Common myeloid progenitor, CD34-positive (primary cell): Measurements from ENCODE around the gene IFNA6.
"Not testable (repeated sequence)": the region's sequence is repeated elsewhere in the genome, so short reads cannot be mapped to it uniquely, and the experiment has no call there.

Source experiments
- CTCF ChIA-PET: fragments of 350-600 bp; sonication (Branson Sonifier 250); formaldehyde crosslinking; loops from one replicate; lab custom pipeline; 2021; ENCODE audit warnings: antibody characterized with exemption; lab: Charles Lee
- POLR2A ChIA-PET: fragments of 350-600 bp; sonication (Branson Sonifier 250); formaldehyde crosslinking; loops from one replicate; lab custom pipeline; 2021; ENCODE audit warnings: antibody characterized with exemption; lab: Charles Lee
- DNase-seq, 3 donors: peaks; one replicate each; pipeline versions ENCODE4 v3.0.0 to v3.0.0-alpha.2; 2013
- H3K27ac ChIP-seq, 2 experiments: 1 replicate in 1 of 2; 2 replicates in 1 of 2; pipeline ENCODE4 v1.7.0; 2013; ENCODE audit warnings: inconsistent platforms in 2 of 2, low read length in 2 of 2, mild to moderate bottlenecking in 2 of 2, low read depth in 1 of 2, moderate library complexity in 1 of 2; ENCODE audit not compliant: severe bottlenecking in 2 of 2, insufficient read depth in 1 of 2, poor library complexity in 1 of 2
- H3K27me3 ChIP-seq, 5 experiments: replicated peaks in 2 of 5; 1 replicate in 3 of 5; 2 replicates in 2 of 5; pipeline versions ENCODE4 v1.6.1 to v1.7.0; 2013; ENCODE audit warnings: low read length in 4 of 5, mild to moderate bottlenecking in 2 of 5, moderate library complexity in 2 of 5, inconsistent platforms in 1 of 5; ENCODE audit not compliant: insufficient read depth in 5 of 5, control insufficient read depth in 4 of 5
- H3K36me3 ChIP-seq, 4 experiments: 1 replicate in 2 of 4; 2 replicates in 2 of 4; pipeline versions ENCODE4 v1.6.1 to v1.7.0; 2013; ENCODE audit warnings: low read length in 3 of 4, control low read depth in 1 of 4, mild to moderate bottlenecking in 1 of 4; ENCODE audit not compliant: control insufficient read depth in 4 of 4, insufficient read depth in 4 of 4
- H3K4me1 ChIP-seq, 4 experiments: 1 replicate in 3 of 4; 2 replicates in 1 of 4; pipeline versions ENCODE4 v1.6.1 to v1.7.1; 2013; ENCODE audit warnings: low read length in 3 of 4, mild to moderate bottlenecking in 3 of 4, control low read depth in 1 of 4, inconsistent platforms in 1 of 4, moderate library complexity in 1 of 4; ENCODE audit not compliant: control insufficient read depth in 4 of 4, insufficient read depth in 4 of 4; ENCODE audit errors: control extremely low read depth in 1 of 4
- H3K4me3 ChIP-seq, 7 experiments: 1 replicate in 4 of 7; 2 replicates in 3 of 7; pipeline versions ENCODE4 v1.5.1 to v1.7.0; 2013; ENCODE audit warnings: mild to moderate bottlenecking in 7 of 7, low read length in 6 of 7, moderate library complexity in 6 of 7, inconsistent platforms in 2 of 7, low read depth in 2 of 7, control low read depth in 1 of 7; ENCODE audit not compliant: insufficient read depth in 4 of 7, control insufficient read depth in 1 of 7; ENCODE audit errors: extremely low read depth in 1 of 7
- H3K9me3 ChIP-seq, 5 experiments: 1 replicate in 4 of 5; 2 replicates in 1 of 5; pipeline versions ENCODE4 v1.6.1 to v1.7.1; 2013; ENCODE audit warnings: low read length in 4 of 5, mild to moderate bottlenecking in 2 of 5, inconsistent platforms in 1 of 5, low read depth in 1 of 5, moderate library complexity in 1 of 5; ENCODE audit not compliant: control insufficient read depth in 4 of 5, insufficient read depth in 2 of 5; ENCODE audit errors: control extremely low read depth in 1 of 5
- WGBS: methylation state at CpG from one replicate; pipeline ENCODE4 v1.1.5; 2013; ENCODE audit not compliant: insufficient coverage; 5-methylcytosine and 5-hydroxymethylcytosine counted together

Gene IFNA6

DNA sequence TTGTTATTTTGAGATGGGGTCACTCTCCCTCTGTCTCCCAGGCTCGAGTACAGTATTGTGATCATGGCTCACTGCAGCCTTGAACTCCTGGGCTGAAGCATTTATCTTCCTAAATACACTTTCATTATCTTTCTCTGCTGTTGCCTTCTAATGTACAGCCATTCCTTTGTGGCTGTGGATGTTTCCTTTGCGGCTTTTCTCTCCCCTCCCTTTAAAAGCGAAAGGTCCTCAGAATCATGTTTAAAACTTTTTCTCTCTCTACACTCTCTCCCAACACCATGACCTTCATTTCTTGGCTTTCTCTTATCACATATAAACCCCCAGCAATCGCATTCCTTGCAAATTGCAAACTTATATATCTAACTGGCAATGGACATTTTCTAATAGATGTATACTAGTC lies 32.9 kb upstream of the IFNA6 start:
- Histone ChIP-seq H3K4me3 (peak overlapping the region in 1 of 7 experiments; percentile 0), H3K27ac (no peak overlapping the region), H3K36me3 (no peaks in the 10 kb centered on the region), H3K27me3 (no peaks in the 10 kb centered on the region), H3K4me1 (peaks cover 15 to 34% (median 23%) of the 10 kb centered on the region in 4 experiments), H3K9me3 (no peaks in the 10 kb centered on the region)
- CTCF ChIA-PET: no interaction called here
- 61% methylated on average over 3 of the region's 4 CpGs for WGBS
- DNase-seq: peak in 1 of 3 donors; percentile 39
- POLR2A ChIA-PET: no interaction called here

DNA sequence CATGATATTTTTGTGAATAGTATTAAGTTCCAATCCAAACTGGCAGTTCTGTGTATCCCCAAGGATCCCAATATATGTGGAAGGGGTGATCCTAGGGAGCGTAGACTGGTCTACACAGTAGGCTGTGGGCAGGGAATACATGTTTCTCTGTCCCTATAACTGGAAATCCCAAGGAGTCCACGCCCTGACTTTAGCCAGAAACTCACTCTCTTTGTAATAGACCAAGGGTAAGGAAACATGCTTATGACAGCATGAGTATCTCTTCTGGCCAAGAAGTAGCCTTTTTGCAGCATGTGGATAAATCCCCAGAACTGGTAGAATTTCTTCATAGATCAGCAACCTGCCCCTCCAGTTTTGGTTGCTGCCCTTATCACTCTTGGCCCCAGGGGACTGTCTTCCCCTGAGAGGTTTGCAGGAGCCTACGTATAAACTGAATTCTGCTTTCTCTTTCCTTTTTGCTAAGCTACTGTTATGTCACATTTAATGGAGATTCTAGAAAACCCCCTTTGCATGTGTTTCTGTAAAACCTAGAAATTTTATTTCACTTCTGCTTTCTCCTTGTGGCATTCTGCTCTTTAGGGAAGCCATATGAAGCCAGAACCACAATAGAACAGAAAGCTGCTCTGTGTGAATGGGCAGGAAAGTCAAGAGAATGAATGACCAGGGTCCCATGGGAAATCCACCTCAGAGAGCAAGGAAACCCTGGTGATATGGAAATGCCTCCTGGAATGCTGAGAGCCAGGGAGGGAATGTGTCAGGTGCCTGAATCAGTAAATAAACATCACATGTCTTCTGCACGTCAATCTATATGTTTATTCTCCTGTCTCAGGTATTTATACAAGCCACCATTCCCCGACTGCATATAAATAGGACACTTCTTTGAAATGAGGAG lies 31.0 kb upstream of the IFNA6 start:
- CTCF ChIA-PET: interaction anchor here (1.0 to 1.7 kb wide), 4 partner anchors 11 to 43 kb away, joined by 3 to 6 read pairs (median 4); no protein-coding TSS in a partner anchor
- peak; percentile 60 to 93 (median 90) for DNase-seq
- peak overlapping the region in 6 of 7 experiments; percentile 5 to 73 (median 47) for H3K4me3 ChIP-seq
- H3K9me3 ChIP-seq: no peaks in the 10 kb centered on the region
- no peaks in the 10 kb centered on the region for H3K36me3 ChIP-seq
- 64% methylated on average over 3 of the region's 5 CpGs for WGBS
- peaks cover 15 to 34% (median 23%) of the 10 kb centered on the region in 4 experiments for H3K4me1 ChIP-seq
- POLR2A ChIA-PET: no interaction called here
- H3K27ac ChIP-seq: no peak overlapping the region
- H3K27me3 ChIP-seq: no peaks in the 10 kb centered on the region

DNA sequence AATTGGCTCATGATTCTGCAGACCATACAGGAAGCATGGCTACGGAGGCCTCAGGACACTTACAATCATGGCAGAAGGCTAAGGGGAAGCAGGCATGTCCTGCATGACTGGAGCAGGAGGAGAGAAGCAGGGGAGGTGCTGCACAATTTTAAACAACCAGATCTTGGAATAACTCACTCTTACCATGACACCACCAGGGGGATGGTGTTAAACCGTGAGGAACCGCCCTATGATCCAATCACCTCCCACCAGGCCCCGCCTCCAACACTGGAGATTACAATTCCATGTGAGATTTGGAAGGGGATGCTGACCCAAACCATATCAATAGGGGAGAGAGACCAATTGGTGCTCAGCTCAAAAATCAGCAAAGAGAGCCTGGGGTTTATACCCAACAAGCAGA lies 20.8 kb upstream of the IFNA6 start:
- H3K27me3 ChIP-seq, POLR2A ChIA-PET, H3K36me3 ChIP-seq, H3K4me1 ChIP-seq, H3K4me3 ChIP-seq, DNase-seq, H3K9me3 ChIP-seq, H3K27ac ChIP-seq: not testable (repeated sequence)
- CTCF ChIA-PET: interaction anchor here (0.6 to 2.0 kb wide), 3 partner anchors 10 to 21 kb away, joined by 3 to 5 read pairs (median 3); no protein-coding TSS in a partner anchor
- WGBS: 86% methylated on average over 1 of the region's 4 CpGs

DNA sequence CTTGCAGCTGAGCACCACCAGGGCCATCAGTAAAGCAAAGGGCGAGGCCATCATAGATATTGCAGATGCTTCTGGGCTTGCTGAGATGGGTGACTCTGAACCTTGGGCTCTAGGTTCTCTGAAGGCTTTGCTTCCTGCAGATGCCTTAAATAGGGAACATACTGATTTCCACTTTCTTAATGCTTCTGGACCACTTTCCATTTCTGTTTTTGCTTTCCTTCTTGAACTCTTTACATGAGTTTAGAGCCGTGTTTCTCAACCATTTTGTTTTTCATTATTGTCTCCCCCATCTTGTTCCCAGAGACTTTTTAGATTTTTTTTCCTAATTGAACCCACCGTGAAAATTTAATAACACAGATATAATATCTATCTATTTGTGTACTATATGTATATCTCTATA lies 17.3 kb upstream of the IFNA6 start, which contains the start of gene IFNA13:
TSS of gene IFNA13 (minus strand) at position 101 of the 400 bp plus-strand sequence. CDS start at position 54, 47 bp downstream.
- Histone ChIP-seq H3K27ac (no peak within 1 kb of the TSS), H3K4me1 (peaks cover 0 to 10% (median 0%) of the 10 kb centered on the region in 4 experiments), H3K36me3 (no peaks in the 10 kb centered on the region), H3K4me3 (no peak within 1 kb of the TSS), H3K27me3 (no peaks in the 10 kb centered on the region), H3K9me3 (no peaks in the 10 kb centered on the region)
- POLR2A ChIA-PET: no interaction called here
- DNase-seq: no peak
- WGBS: no CpG with 5 or more reads among the region's 3 CpGs
- CTCF ChIA-PET: no interaction called here

DNA sequence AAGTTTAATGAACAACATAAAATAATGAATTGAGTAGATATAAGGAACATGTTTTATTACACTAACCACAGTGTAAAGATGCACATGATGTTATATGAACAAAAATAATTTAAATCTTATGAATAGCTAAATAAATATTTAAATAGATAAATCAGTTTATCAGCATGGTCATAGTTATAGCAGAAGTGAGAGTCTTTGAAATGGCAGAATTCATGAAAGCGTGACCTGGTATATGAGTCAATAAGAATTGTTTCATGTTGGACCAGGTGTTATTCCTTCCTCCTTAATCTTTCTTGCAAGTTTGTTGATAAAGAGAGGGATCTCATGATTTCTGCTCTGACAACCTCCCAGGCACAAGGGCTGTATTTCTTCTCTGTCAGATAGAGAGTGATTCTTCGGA lies 16.5 kb upstream of the IFNA6 start:
- H3K27ac ChIP-seq, H3K36me3 ChIP-seq, H3K9me3 ChIP-seq, H3K4me1 ChIP-seq, H3K27me3 ChIP-seq, DNase-seq, POLR2A ChIA-PET, H3K4me3 ChIP-seq, CTCF ChIA-PET: not testable (repeated sequence)
- WGBS: no CpG with 5 or more reads among the region's 2 CpGs

DNA sequence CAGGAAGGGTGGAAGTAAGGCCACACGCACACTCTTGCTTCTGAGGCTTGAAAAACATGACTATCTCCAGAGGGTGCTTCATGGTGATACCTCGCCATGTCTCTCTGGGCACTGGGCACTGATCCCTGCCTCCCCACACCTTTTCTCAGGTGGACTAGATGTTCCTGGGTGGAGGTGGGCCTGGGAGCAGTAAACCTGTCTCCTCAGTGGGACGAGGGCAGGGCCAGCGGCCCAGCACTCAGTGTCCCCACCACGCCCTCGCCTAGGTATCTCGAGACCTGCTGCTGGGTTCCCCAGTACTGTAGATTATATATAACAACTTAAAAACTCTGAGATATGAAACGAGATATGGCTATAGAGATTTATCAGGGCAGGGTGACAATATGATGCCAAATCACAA lies 11.6 kb upstream of the IFNA6 start:
- DNase-seq: no peak
- no peak overlapping the region for H3K27ac ChIP-seq
- no peaks in the 10 kb centered on the region for H3K27me3 ChIP-seq
- no peak overlapping the region for H3K4me3 ChIP-seq
- 100% methylated on average over 2 of the region's 8 CpGs for WGBS
- CTCF ChIA-PET: no interaction called here
- peaks cover 0 to 21% (median 6%) of the 10 kb centered on the region in 4 experiments for H3K4me1 ChIP-seq
- no peaks in the 10 kb centered on the region for H3K9me3 ChIP-seq
- H3K36me3 ChIP-seq: no peaks in the 10 kb centered on the region
- POLR2A ChIA-PET: no interaction called here
